Stimulated activated CD4-positive, alpha-beta T cell treated with anti-CD3 and anti-CD28 coated beads, Interleukin-15, amount 100 ng/mL, for 48 hours (primary cell): ENCODE results near the gene PICK1.
A peak's percentile ranks its signal among the peaks of the same experiment; 100 is the strongest.
"Not testable (repeated sequence)": the region's sequence is repeated elsewhere in the genome, so short reads cannot be mapped to it uniquely, and the experiment has no call there.

Experiments
- DNase-seq, 2 donors: peaks; one replicate each; pipeline ENCODE4 v3.0.0-alpha.2; 2020; ENCODE audit warnings: low read depth in 2 of 2

Gene PICK1

DNA sequence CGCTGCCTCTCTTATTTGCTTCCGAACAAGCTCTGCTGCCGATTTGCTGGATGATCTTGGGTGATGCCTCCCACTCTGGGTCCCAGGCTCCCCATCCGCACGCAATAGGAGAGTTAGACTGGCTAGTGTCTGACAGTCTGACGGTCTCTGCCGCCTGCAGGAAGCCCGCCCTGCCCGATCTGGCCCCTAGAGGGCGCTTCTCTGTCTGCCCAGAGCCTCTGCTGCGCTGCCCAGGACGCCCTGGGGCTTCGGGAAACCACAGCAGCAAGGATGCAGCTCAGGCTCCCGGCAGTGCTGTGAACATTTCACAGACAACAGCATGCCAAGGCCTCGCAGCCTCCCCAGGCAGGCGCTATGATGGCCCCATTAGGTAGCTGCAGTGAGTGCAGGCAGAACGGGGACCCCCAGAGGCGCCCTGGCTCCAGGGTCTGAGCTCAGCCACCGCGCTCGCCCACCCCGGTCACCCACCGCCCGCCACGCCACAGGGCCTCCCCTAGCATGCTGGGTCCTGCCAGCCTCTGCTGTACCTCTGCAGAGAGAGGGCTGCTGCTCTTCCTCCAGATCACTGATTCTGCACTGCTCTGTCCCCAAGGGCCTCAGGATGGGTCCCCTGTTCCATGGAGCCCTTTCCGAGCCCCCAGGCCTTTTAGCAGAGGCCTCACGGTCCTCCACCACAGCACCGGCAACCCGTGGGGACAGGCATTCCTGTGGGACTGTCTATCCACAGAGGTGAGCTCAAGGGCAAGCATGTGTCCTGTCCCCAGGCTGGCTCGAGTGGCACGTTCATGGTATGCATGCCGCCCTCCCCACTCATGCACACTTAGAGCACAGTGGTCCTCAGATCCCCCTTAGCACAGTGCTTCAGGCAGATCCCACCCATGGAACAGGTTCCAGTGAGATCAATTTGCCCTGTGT lies 57.5 kb downstream of the PICK1 start:
- DNase-seq, result peak; percentile 47 to 76

DNA sequence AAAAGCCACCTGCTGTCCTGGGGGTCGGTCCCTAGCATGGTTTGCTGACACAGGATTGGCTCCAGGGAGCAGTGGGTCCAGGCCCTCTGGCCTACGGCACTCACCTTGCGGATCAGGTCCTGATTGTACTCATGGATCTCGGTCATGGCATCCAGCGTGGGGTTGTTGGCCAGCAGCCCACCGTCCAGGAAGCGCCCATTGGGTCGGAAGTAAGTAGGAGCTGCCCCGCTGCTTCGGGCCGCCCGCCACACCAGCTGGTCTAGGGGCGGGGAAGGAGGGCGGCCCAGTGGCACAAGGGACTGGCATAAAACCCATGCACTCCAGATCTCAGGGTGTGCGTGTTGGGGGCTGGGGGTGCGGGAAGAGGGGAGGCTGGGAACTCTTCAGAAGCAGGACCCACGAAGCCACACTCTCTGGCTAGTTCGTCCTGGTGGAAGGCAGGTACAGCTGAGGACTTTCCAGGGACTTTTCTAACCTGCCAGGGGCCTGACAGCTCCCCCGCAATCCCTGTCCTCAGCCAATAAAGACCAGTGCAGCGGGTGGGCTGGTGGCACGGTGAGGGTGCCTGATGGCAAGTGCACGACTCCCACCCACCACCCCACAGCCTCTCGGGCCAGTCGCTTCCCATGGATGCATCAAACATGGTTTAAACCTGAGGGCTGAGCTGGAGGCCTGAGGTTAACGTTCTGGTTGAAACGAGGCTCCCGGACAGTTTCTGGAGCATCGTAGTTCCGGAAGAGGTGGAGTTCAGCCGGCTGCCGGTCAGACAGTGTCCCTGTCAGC lies 58.4 kb downstream of the PICK1 start:
- DNase-seq, result no peak

DNA sequence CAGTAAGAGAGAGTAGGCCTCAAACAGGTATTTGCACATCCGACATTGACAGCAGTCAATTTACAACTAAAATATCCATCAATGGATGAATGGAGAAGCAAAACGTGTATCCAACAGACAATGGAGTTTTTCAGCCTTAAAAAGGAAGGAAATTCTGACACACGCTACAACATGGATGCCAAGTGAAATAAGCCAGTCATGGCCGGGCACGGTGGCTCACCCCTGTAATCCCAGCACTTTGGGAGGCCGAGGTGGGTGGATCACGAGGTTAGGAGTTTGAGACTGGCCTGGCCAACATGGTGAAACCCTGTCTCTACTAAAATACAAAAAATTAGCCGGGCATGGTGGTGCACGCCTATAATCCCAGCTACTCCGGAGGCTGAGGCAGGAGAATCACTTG lies 60.4 kb downstream of the PICK1 start:
- DNase-seq, result not testable (repeated sequence)

DNA sequence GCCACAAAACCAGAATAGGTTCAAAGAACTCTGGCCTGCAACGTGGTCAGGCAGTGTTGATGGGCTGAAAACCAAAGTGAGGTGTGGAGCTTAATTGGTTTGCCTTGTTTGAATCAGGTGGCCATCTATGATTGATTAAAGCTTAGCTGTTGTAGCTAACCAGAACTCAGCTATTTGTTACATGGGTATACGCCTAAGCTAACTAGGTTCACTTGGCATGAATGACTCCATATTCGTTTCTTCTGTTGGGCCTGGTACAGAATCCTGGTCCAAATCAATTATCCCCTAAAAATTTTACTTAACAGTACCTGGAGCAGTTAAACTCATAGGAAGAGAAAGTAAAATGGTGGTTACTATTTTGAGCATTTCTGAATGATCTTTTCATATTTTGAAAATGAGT lies 61.0 kb downstream of the PICK1 start:
- DNase-seq, result no peak

DNA sequence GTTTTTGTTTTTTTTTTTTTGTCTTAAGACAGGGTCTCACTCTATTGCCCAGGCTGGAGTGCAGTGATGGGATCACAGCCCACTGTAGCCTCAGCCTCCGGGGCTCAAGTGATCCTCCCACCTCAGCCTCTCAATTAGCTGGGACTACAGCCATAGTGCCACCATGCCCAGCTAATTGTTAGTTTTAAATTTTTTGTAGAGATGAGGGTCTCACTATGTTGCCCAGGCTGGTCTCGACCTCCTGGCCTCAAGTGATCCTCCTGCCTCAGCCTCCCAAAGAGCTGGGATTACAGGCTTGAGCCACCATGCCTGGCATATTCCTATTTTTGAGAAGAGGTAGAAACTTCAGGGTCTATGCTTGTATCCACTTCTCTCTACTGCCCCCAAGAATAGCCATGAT lies 61.5 kb downstream of the PICK1 start:
- not testable (repeated sequence) for DNase-seq

DNA sequence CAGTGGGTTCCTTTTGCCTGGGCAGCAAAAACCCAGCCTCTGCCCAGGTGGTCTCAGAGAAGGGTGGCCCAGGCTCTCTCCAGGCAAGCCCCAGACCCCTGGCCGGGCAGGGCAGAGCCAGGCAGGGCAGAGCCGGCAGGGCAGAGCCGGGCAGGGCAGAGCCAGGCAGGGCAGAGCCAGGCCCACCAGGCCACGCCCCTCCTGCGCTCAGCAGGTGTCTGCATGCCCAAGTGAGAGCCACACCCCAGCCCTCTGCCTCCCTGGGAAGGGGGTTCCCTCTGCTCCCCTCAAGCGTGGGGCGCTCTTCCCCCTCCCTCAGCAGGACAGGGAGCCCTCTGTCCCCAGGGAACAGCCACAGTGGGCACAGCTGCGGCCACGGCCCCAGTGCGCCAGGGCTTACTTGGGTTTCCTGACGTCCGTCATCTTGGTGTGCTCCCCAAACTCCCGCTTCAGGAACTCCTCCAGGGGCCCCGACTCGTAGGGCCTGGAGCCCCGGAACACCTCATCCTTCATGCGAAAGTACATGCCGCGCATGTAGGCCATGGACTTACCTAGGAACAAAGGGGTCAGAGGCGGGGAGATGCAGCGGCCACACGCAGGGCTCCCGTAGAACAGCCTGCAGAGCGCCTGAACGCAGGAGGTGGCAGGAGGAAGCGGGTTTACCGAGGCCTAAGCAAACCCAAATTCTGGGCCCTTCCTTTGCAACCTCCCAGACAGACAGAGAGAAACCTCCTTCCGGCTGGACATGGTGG lies 63.3 kb downstream of the PICK1 start:
- no peak for DNase-seq

DNA sequence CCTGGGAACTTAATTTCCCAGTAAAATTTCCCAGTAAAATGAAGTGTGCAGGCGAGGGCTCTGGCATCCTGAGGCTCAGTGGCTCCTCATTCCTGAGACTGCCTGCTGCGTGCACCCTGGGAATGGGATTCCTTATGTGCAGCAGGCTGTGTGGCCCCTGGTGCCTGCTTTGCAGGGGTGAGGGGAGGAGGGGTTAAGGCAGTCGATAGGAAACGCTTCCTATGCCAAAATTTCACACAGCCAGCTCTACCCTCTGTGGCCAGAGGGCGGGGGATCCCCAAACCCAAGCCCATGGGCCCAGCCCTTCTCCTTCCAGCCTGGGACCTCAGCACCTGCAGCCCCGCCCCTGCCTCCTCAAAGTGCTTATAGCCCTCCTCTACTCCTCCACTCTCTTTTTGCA lies 65.4 kb downstream of the PICK1 start:
- no peak for DNase-seq

DNA sequence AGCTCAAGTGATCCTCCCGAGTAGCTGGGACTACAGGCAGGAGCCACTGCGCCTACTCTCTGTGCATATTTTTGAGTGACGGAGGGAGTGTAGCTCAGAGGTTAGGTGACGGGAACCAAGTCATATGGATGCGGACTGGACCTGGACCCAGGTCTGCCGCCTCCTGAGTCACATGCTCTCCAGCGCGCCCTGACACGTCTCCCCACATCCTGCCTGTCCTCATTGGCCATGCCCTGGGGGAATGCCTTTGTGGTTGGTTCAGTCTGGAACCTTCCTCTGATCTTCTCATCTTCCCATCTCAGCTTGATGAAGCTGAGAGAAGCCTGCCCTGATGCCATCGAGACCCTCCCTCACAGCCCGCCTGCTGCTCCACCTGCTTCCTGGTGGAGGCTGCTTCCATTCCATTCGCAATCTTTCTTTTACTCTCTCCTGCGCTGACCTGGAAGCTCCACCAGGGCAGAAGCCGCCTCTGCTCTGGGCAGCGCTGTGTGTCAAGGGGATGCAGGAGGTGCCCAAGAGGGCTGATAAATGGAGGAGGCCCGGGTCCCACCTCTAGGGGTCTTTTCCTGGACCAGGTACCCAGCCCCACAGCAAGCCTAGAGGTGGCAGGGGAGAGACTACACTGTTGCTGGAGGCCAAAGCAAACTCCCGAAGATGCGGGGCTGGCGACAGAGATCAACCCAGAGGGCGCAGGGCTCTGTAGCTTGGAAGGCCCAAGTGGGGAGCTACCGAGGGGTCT lies 67.2 kb downstream of the PICK1 start:
- DNase-seq, result no peak

DNA sequence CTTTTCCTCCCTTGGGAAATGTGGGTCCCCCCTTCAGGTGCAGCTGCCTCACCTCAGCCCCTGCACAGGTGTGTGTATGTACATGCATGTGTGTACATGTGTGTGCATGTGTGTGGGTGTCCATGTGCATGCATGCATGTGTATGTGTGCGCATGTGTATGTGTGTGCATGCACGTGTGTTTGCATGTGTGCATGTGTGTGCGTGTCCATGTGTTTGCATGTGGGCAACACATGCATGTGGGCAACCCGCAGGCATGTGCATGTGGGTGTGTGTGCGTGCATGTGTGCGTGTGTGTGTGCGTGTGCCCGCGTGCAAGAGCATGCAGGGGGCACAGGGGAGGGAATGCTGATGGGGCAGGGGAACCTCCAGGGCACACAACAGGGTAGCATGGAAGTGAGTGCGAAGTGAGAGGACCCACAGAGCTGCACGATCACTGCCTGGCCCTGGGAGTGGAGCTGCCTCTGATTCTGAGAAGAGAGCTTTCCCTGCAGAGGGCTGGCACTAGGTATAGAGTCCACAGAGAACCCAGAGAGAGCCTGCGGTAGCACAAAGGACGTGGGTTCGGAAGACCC lies 67.9 kb downstream of the PICK1 start:
- DNase-seq, result no peak
